HEK293 (cell line): ENCODE measurements around the gene DENND6B.
A peak's percentile ranks its signal among the peaks of the same experiment; 100 is the strongest.

Source experiments
- BCL11B ChIP-seq: fragments of 450-650 bp; formaldehyde crosslinking; IDR thresholded peaks from 2 replicates; pipeline ENCODE4 v1.5.1; 2016; ENCODE audit warnings: low read depth, missing biosample characterization, missing genetic modification characterization
- EGR2 ChIP-seq: fragments of 450-650 bp; formaldehyde crosslinking; IDR thresholded peaks from 2 replicates; pipeline ENCODE4 v1.5.1; 2016; ENCODE audit warnings: low read depth, missing biosample characterization, missing genetic modification characterization
- GLI4 ChIP-seq: fragments of 450-650 bp; formaldehyde crosslinking; IDR thresholded peaks from 2 replicates; pipeline ENCODE4 v1.5.1; 2016; ENCODE audit warnings: missing biosample characterization, missing genetic modification characterization
- GLIS2 ChIP-seq: fragments of 450-650 bp; formaldehyde crosslinking; IDR thresholded peaks from 2 replicates; pipeline ENCODE4 v1.5.1; 2016; ENCODE audit warnings: missing biosample characterization, missing genetic modification characterization
- KLF1 ChIP-seq: fragments of 450-650 bp; formaldehyde crosslinking; IDR thresholded peaks from 2 replicates; pipeline ENCODE4 v1.5.1; 2016; ENCODE audit warnings: missing biosample characterization, missing genetic modification characterization
- MEIS1 ChIP-seq: sonication (generic); formaldehyde crosslinking; IDR thresholded peaks from 2 replicates; pipeline ENCODE4 v1.8.1; 2022; ENCODE audit warnings: missing genetic modification reagents, mild to moderate bottlenecking, borderline replicate concordance
- OSR2 ChIP-seq: fragments of 450-650 bp; formaldehyde crosslinking; IDR thresholded peaks from 2 replicates; pipeline ENCODE4 v1.5.1; 2016; ENCODE audit warnings: missing biosample characterization, missing genetic modification characterization
- OVOL3 ChIP-seq: fragments of 450-650 bp; formaldehyde crosslinking; IDR thresholded peaks from 2 replicates; pipeline ENCODE4 v1.5.1; 2016; ENCODE audit warnings: missing biosample characterization, missing genetic modification characterization
- SALL2 ChIP-seq: fragments of 450-650 bp; formaldehyde crosslinking; IDR thresholded peaks from 2 replicates; pipeline ENCODE4 v1.5.0; 2017; ENCODE audit warnings: missing biosample characterization, mild to moderate bottlenecking, missing genetic modification characterization, borderline replicate concordance
- SCRT2 ChIP-seq: fragments of 450-650 bp; formaldehyde crosslinking; IDR thresholded peaks from 2 replicates; pipeline ENCODE4 v1.5.1; 2016; ENCODE audit warnings: missing biosample characterization, missing genetic modification characterization
- SP3 ChIP-seq: fragments of 450-650 bp; formaldehyde crosslinking; IDR thresholded peaks from 2 replicates; pipeline ENCODE4 v1.5.1; 2016; ENCODE audit warnings: missing biosample characterization, missing genetic modification characterization
- SP7 ChIP-seq: fragments of 450-650 bp; formaldehyde crosslinking; IDR thresholded peaks from 2 replicates; pipeline ENCODE4 v1.5.1; 2016; ENCODE audit warnings: missing biosample characterization, missing genetic modification characterization
- YY2 ChIP-seq: fragments of 450-650 bp; formaldehyde crosslinking; IDR thresholded peaks from 2 replicates; pipeline ENCODE4 v1.5.1; 2016; ENCODE audit warnings: missing biosample characterization, missing genetic modification characterization
- ZBTB20 ChIP-seq: fragments of 450-650 bp; formaldehyde crosslinking; IDR thresholded peaks from 2 replicates; pipeline ENCODE4 v1.5.1; 2016; ENCODE audit warnings: missing biosample characterization, missing genetic modification characterization
- ZBTB48 ChIP-seq: fragments of 450-650 bp; formaldehyde crosslinking; IDR thresholded peaks from 2 replicates; pipeline ENCODE4 v1.5.1; 2016; ENCODE audit warnings: missing biosample characterization, missing genetic modification characterization
- ZFP69B ChIP-seq: fragments of 450-650 bp; formaldehyde crosslinking; IDR thresholded peaks from 2 replicates; pipeline ENCODE4 v1.5.1; 2016; ENCODE audit warnings: missing biosample characterization, missing genetic modification characterization
- ZIC2 ChIP-seq: fragments of 450-650 bp; formaldehyde crosslinking; IDR thresholded peaks from 2 replicates; pipeline ENCODE4 v1.5.1; 2016; ENCODE audit warnings: missing biosample characterization, missing genetic modification characterization
- ZNF184 ChIP-seq: fragments of 450-650 bp; IDR thresholded peaks from 2 replicates; pipeline ENCODE4 v1.5.1; 2018; ENCODE audit warnings: missing biosample characterization, mild to moderate bottlenecking, missing genetic modification characterization
- ZNF2 ChIP-seq: fragments of 450-650 bp; formaldehyde crosslinking; IDR thresholded peaks from 2 replicates; pipeline ENCODE4 v1.5.1; 2016; ENCODE audit warnings: missing biosample characterization, missing genetic modification characterization
- ZNF223 ChIP-seq: fragments of 450-650 bp; formaldehyde crosslinking; IDR thresholded peaks from 2 replicates; pipeline ENCODE4 v1.5.1; 2016; ENCODE audit warnings: missing biosample characterization, missing genetic modification characterization
- ZNF26 ChIP-seq: fragments of 450-650 bp; formaldehyde crosslinking; IDR thresholded peaks from 2 replicates; pipeline ENCODE4 v1.5.1; 2016; ENCODE audit warnings: missing biosample characterization, missing genetic modification characterization
- ZNF335 ChIP-seq: fragments of 450-650 bp; formaldehyde crosslinking; conservative IDR thresholded peaks from 2 replicates; pipeline ENCODE4 v1.5.1; 2016; ENCODE audit warnings: missing biosample characterization, missing genetic modification characterization
- ZNF366 ChIP-seq: fragments of 450-650 bp; formaldehyde crosslinking; conservative IDR thresholded peaks from 2 replicates; pipeline ENCODE4 v1.5.1; 2016; ENCODE audit warnings: missing biosample characterization, missing genetic modification characterization
- ZNF416 ChIP-seq: fragments of 450-650 bp; formaldehyde crosslinking; IDR thresholded peaks from 2 replicates; pipeline ENCODE4 v1.5.1; 2016; ENCODE audit warnings: missing biosample characterization, missing genetic modification characterization
- ZNF423 ChIP-seq: fragments of 450-650 bp; formaldehyde crosslinking; IDR thresholded peaks from 2 replicates; pipeline ENCODE4 v1.5.1; 2016; ENCODE audit warnings: missing biosample characterization, missing genetic modification characterization
- ZNF433 ChIP-seq: fragments of 450-650 bp; formaldehyde crosslinking; IDR thresholded peaks from 2 replicates; pipeline ENCODE4 v1.5.1; 2016; ENCODE audit warnings: missing biosample characterization, missing genetic modification characterization, low read depth
- ZNF530 ChIP-seq: fragments of 450-650 bp; formaldehyde crosslinking; IDR thresholded peaks from 2 replicates; pipeline ENCODE4 v1.5.1; 2016; ENCODE audit warnings: low read depth, missing biosample characterization, missing genetic modification characterization
- ZNF571 ChIP-seq: fragments of 450-650 bp; formaldehyde crosslinking; IDR thresholded peaks from 2 replicates; pipeline ENCODE4 v1.5.0; 2017; ENCODE audit warnings: missing biosample characterization, missing genetic modification characterization
- ZNF600 ChIP-seq: fragments of 450-650 bp; formaldehyde crosslinking; IDR thresholded peaks from 2 replicates; pipeline ENCODE4 v1.5.1; 2016; ENCODE audit warnings: missing biosample characterization, missing genetic modification characterization
- ZNF658 ChIP-seq: fragments of 450-650 bp; formaldehyde crosslinking; IDR thresholded peaks from 2 replicates; pipeline ENCODE4; 2016; ENCODE audit warnings: missing biosample characterization, missing genetic modification characterization
- ZNF660 ChIP-seq: fragments of 450-650 bp; IDR thresholded peaks from 2 replicates; pipeline ENCODE4 v1.5.1; 2018; ENCODE audit warnings: missing biosample characterization, mild to moderate bottlenecking, missing genetic modification characterization
- ZNF670 ChIP-seq: fragments of 450-650 bp; formaldehyde crosslinking; IDR thresholded peaks from 2 replicates; pipeline ENCODE4 v1.5.1; 2016; ENCODE audit warnings: missing biosample characterization, missing genetic modification characterization, low read depth
- ZNF692 ChIP-seq: fragments of 450-650 bp; formaldehyde crosslinking; IDR thresholded peaks from 2 replicates; pipeline ENCODE4 v1.5.1; 2016; ENCODE audit warnings: missing biosample characterization, missing genetic modification characterization
- ZNF701 ChIP-seq: fragments of 450-650 bp; formaldehyde crosslinking; IDR thresholded peaks from 2 replicates; pipeline ENCODE4 v1.5.1; 2016; ENCODE audit warnings: missing biosample characterization, missing genetic modification characterization
- ZNF792 ChIP-seq: fragments of 450-650 bp; formaldehyde crosslinking; IDR thresholded peaks from 2 replicates; pipeline ENCODE4 v1.5.1; 2016; ENCODE audit warnings: missing biosample characterization, missing genetic modification characterization
- TF ChIP-seq, protein P1 (sequence below): fragments of 450-650 bp; formaldehyde crosslinking; IDR thresholded peaks from 2 replicates; pipeline ENCODE4 v1.5.1; 2016; ENCODE audit warnings: missing biosample characterization, missing genetic modification characterization
- TF ChIP-seq, protein P2 (sequence below): fragments of 450-650 bp; formaldehyde crosslinking; IDR thresholded peaks from 2 replicates; pipeline ENCODE4 v1.5.1; 2016; ENCODE audit warnings: missing biosample characterization, missing genetic modification characterization

Gene DENND6B

GRCh38 chr22:50303848-50304527 is 22.8 kb downstream of the DENND6B start (continued):
- TF ChIP-seq ZNF571 (tag by site-specific recombination) (no peak), OSR2 (peak; percentile 29; the same call in 1 of the 2 replicates), OVOL3 (tag by site-specific recombination) (no peak), EGR2 (tag by site-specific recombination) (peak; percentile 33; the same call in 1 of the 2 replicates), ZNF692 (tag by site-specific recombination) (0 out of 2 replicates have a peak, but pooled peaks have one; percentile 45), ZNF792 (tag by site-specific recombination) (no peak), ZNF366 (peak; percentile 42), ZNF701 (tag by site-specific recombination) (no peak), SP7 (peak; percentile 56; the same call in 1 of the 2 replicates), ZNF433 (tag by site-specific recombination) (no peak), ZNF223 (tag by site-specific recombination) (no peak), KLF1 (tag by site-specific recombination) (peak; percentile 85), ZNF423 (tag by site-specific recombination) (no peak), ZBTB20 (peak; percentile 54), GLI4 (tag by site-specific recombination) (no peak), ZNF335 (tag by site-specific recombination) (no peak; the same call in 1 of the 2 replicates), ZNF530 (tag by site-specific recombination) (no peak), SCRT2 (peak; percentile 84), ZIC2 (tag by site-specific recombination) (0 out of 2 replicates have a peak, but pooled peaks have one; percentile 0), BCL11B (tag by site-specific recombination) (no peak), ZBTB48 (tag by site-specific recombination) (0 out of 2 replicates have a peak, but pooled peaks have one; percentile 14), ZNF600 (tag by site-specific recombination) (no peak), ZNF26 (tag by site-specific recombination) (no peak), YY2 (tag by site-specific recombination) (no peak), MEIS1 (CRISPR knock-in tag) (no peak), GLIS2 (peak; percentile 59), ZFP69B (no peak), ZNF416 (tag by site-specific recombination) (no peak), ZNF670 (tag by site-specific recombination) (no peak), SALL2 (tag by site-specific recombination) (no peak), ZNF184 (tag by site-specific recombination) (no peak), ZNF658 (tag by site-specific recombination) (no peak), ZNF2 (no peak), ZNF660 (tag by site-specific recombination) (0 out of 2 replicates have a peak, but pooled peaks have one; percentile 20), SP3 (tag by site-specific recombination) (peak; percentile 57)
- TF ChIP-seq, protein P1, sequence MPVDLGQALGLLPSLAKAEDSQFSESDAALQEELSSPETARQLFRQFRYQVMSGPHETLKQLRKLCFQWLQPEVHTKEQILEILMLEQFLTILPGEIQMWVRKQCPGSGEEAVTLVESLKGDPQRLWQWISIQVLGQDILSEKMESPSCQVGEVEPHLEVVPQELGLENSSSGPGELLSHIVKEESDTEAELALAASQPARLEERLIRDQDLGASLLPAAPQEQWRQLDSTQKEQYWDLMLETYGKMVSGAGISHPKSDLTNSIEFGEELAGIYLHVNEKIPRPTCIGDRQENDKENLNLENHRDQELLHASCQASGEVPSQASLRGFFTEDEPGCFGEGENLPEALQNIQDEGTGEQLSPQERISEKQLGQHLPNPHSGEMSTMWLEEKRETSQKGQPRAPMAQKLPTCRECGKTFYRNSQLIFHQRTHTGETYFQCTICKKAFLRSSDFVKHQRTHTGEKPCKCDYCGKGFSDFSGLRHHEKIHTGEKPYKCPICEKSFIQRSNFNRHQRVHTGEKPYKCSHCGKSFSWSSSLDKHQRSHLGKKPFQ (tag by site-specific recombination): no peak
- TF ChIP-seq, protein P2, sequence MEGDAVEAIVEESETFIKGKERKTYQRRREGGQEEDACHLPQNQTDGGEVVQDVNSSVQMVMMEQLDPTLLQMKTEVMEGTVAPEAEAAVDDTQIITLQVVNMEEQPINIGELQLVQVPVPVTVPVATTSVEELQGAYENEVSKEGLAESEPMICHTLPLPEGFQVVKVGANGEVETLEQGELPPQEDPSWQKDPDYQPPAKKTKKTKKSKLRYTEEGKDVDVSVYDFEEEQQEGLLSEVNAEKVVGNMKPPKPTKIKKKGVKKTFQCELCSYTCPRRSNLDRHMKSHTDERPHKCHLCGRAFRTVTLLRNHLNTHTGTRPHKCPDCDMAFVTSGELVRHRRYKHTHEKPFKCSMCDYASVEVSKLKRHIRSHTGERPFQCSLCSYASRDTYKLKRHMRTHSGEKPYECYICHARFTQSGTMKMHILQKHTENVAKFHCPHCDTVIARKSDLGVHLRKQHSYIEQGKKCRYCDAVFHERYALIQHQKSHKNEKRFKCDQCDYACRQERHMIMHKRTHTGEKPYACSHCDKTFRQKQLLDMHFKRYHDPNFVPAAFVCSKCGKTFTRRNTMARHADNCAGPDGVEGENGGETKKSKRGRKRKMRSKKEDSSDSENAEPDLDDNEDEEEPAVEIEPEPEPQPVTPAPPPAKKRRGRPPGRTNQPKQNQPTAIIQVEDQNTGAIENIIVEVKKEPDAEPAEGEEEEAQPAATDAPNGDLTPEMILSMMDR (tag by site-specific recombination): peak; percentile 67
